GM23248 (cell line): ENCODE results near the gene CAV2. TPM values are rescaled to one million over a fixed set of nuclear protein-coding genes. Genes with fewer than 3 reads are reported as not detected.

ENCODE experiments used
- DNase-seq: peaks from one replicate; pipeline ENCODE4 v3.0.0-alpha.2; 2015
- H2AFZ ChIP-seq: fragments of 200-600 bp; sonication (generic); 2 replicates; pipeline ENCODE4 v1.6.1; 2016; ENCODE audit warnings: antibody characterized with exemption
- H3F3A ChIP-seq: fragments of 200-600 bp; sonication (generic); 2 replicates; pipeline ENCODE4 v1.6.1; 2016; ENCODE audit warnings: mild to moderate bottlenecking, antibody characterized with exemption, mixed run types; ENCODE audit not compliant: insufficient read depth
- H3K27ac ChIP-seq: fragments of 200-600 bp; sonication (generic); 2 replicates; pipeline ENCODE4 v1.5.1; 2016; ENCODE audit warnings: mild to moderate bottlenecking
- H3K27me3 ChIP-seq: fragments of 200-600 bp; sonication (generic); replicated peaks from 2 replicates; pipeline ENCODE4 v1.6.1; 2016; ENCODE audit warnings: mild to moderate bottlenecking; ENCODE audit not compliant: insufficient read depth
- H3K36me3 ChIP-seq: fragments of 200-600 bp; sonication (generic); 2 replicates; pipeline ENCODE4 v1.6.1; 2016; ENCODE audit warnings: low read depth, mild to moderate bottlenecking
- H3K4me1 ChIP-seq: fragments of 200-600 bp; sonication (generic); 2 replicates; pipeline ENCODE4 v1.6.1; 2016; ENCODE audit warnings: mild to moderate bottlenecking; ENCODE audit not compliant: insufficient read depth
- H3K4me2 ChIP-seq: fragments of 200-600 bp; sonication (generic); one replicate; pipeline ENCODE4 v1.6.1; 2016; ENCODE audit warnings: mild to moderate bottlenecking; ENCODE audit not compliant: unreplicated experiment
- H3K4me3 ChIP-seq: fragments of 200-600 bp; sonication (generic); 2 replicates; pipeline ENCODE4 v1.5.1; 2016; ENCODE audit warnings: mild to moderate bottlenecking
- H3K79me2 ChIP-seq: fragments of 200-600 bp; sonication (generic); 2 replicates; pipeline ENCODE4 v1.6.1; 2016; ENCODE audit warnings: mild to moderate bottlenecking; ENCODE audit not compliant: insufficient read depth
- H3K9ac ChIP-seq: fragments of 200-600 bp; sonication (generic); 2 replicates; pipeline ENCODE4 v1.6.1; 2016; ENCODE audit warnings: mild to moderate bottlenecking
- H3K9me2 ChIP-seq: fragments of 200-600 bp; sonication (generic); 2 replicates; pipeline ENCODE4 v1.6.1; 2016; ENCODE audit warnings: mixed run types, mild to moderate bottlenecking, moderate library complexity; ENCODE audit not compliant: insufficient read depth
- H3K9me3 ChIP-seq: fragments of 200-600 bp; sonication (generic); one replicate; pipeline ENCODE4 v1.6.1; 2017; ENCODE audit warnings: low read depth
- H4K20me1 ChIP-seq: fragments of 200-600 bp; sonication (generic); 2 replicates; pipeline ENCODE4 v1.6.0; 2016; ENCODE audit not compliant: insufficient read depth
- EZH2 ChIP-seq: fragments of 200-600 bp; sonication (generic); IDR thresholded peaks from 2 replicates; pipeline ENCODE4 v1.6.1; 2018; ENCODE audit warnings: antibody characterized with exemption, mild to moderate bottlenecking; ENCODE audit not compliant: insufficient read depth, poor library complexity, severe bottlenecking
- EZH2phosphoT487 ChIP-seq: fragments of 200-600 bp; sonication (generic); IDR thresholded peaks from 2 replicates; pipeline ENCODE4 v1.6.1; 2018; ENCODE audit warnings: antibody characterized with exemption, moderate library complexity, mild to moderate bottlenecking, low read depth; ENCODE audit not compliant: insufficient read depth
- WGBS, 2 experiments: methylation state at CpG; one replicate each; pipeline ENCODE4 v1.1.6; 2015 to 2017; ENCODE audit warnings: low lambda C conversion rate in 2 of 2, low coverage in 1 of 2; ENCODE audit errors: missing lambda C conversion rate in 2 of 2; 5-methylcytosine and 5-hydroxymethylcytosine counted together
- in situ Hi-C: fragments of 300-500 bp; cut with MboI; formaldehyde crosslinking; loops from 2 replicates; pipeline ENCODE4 v1.15.0; 2020
- polyA plus RNA-seq: library from polyadenylated mRNA; unstranded; fragments of >200 nt; fragmentation: Nextera tagmentation; extraction: Ambion mirVana; gene quantifications from 2 replicates; pipeline ENCODE4 v1.2.1, GENCODE V29; 2016
- total RNA-seq: library from RNA; depleted of rRNA; stranded (reverse); fragments of >200 nt; shearing (Covaris generic); gene quantifications from 2 replicates; pipeline ENCODE4 v1.2.3, GENCODE V29; 2014

Gene CAV2
- total and polyA plus RNA-seq, 2 experiments from 2014 or later: 283 to 344 TPM

DNA sequence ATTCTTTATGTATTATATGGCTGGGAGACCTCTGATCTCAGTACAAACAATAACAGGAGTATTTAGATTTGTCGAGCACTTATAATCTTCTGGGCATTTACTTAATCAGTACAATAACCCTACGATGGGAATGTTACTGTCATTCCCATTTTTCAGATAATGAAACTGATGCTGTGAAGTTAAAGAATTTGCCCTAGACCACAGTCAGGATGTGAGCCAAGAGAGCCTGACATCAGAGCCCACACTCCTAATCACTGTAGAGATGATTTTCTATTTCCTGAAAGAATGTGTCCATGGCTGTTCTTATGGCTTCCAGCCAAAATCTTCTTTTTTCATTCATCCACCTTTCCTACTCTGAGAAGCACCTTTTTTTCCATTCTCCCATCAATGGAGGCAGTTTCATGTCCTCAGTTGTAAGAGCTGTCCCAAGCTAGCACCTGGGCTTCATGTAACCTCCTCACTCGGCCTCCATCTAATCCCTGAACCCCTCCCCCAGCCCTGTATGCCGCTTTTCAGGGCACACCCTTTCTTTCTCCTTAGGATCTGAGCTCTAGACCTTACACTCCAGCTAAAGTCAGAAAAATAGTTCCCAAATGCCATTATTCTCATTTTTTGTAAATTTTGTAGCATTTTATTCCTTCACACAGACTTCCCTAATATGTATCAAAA lies 13.1 kb downstream of the CAV2 start:
- Histone ChIP-seq H3K36me3 (peaks cover 22% of the 10 kb centered on the region), H3K9ac (no peak overlapping the region), H3K9me2 (no peaks in the 10 kb centered on the region), H3K4me3 (no peak overlapping the region), H3F3A (peaks cover 52% of the 10 kb centered on the region), H2AFZ (no peak overlapping the region; the same call in 1 of the 2 replicates), H3K27ac (peak overlapping the region; percentile 30), H3K9me3 (no peaks in the 10 kb centered on the region), H3K27me3 (no peaks in the 10 kb centered on the region), H4K20me1 (no peaks in the 10 kb centered on the region), H3K79me2 (peaks cover 7% of the 10 kb centered on the region; the same call in 1 of the 2 replicates), H3K4me2 (no peak overlapping the region), H3K4me1 (peaks cover 16% of the 10 kb centered on the region)
- in situ Hi-C loops: no loop called here
- DNase-seq: no peak
- WGBS, 2 experiments: 80 to 88% methylated on average over 4 of the region's 4 CpGs
- TF ChIP-seq EZH2 (no peak), EZH2phosphoT487 (no peak)

- H3K4me1 ChIP-seq: peaks cover 16% of the 10 kb centered on the region
- H3K4me3 ChIP-seq: no peak overlapping the region
- peaks cover 24% of the 10 kb centered on the region for H3F3A ChIP-seq
- no peaks in the 10 kb centered on the region for H3K9me3 ChIP-seq
- DNase-seq: no peak
- no peaks in the 10 kb centered on the region for H3K79me2 ChIP-seq
- H4K20me1 ChIP-seq: no peaks in the 10 kb centered on the region
- TF ChIP-seq EZH2 (no peak), EZH2phosphoT487 (no peak)
- in situ Hi-C loops: no loop called here
- H2AFZ ChIP-seq: no peak overlapping the region
- no peak overlapping the region for H3K27ac ChIP-seq
- no peak overlapping the region for H3K9ac ChIP-seq
- no peak overlapping the region for H3K4me2 ChIP-seq
- H3K27me3 ChIP-seq: no peaks in the 10 kb centered on the region
- H3K36me3 ChIP-seq: no peaks in the 10 kb centered on the region
- H3K9me2 ChIP-seq: no peaks in the 10 kb centered on the region
Measured at GRCh38 chr7:116515584-116515983, 16.0 kb downstream of the CAV2 start.

DNA sequence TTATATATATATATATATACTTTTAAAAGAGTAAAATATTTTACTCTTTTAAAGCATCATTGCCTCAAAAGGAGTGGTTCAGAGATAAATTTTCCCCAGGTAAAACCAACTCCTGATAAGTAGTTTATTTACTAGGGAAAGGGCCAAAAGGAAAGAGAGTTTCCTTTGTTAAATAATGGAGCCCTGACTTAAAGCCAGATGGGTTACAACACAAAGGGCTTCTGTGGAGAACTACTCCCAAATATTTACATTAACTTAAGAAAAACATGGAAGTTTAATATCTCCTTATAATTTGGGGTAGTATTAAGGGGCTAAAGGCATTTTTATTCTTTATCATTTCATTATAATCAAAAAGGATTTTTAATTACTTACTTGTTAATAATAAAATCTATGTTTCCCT lies 16.8 kb downstream of the CAV2 start:
- no peaks in the 10 kb centered on the region for H3K79me2 ChIP-seq
- H3K4me3 ChIP-seq: no peak overlapping the region
- no peaks in the 10 kb centered on the region for H3K27me3 ChIP-seq
- peaks cover 16% of the 10 kb centered on the region for H3F3A ChIP-seq
- TF ChIP-seq EZH2 (no peak), EZH2phosphoT487 (no peak)
- H3K4me2 ChIP-seq: no peak overlapping the region
- no peaks in the 10 kb centered on the region for H4K20me1 ChIP-seq
- no peaks in the 10 kb centered on the region for H3K9me2 ChIP-seq
- peaks cover 12% of the 10 kb centered on the region for H3K4me1 ChIP-seq
- DNase-seq: no peak
- in situ Hi-C loops: no loop called here
- H3K9me3 ChIP-seq: no peaks in the 10 kb centered on the region
- no peak overlapping the region for H2AFZ ChIP-seq
- no peaks in the 10 kb centered on the region for H3K36me3 ChIP-seq
- H3K9ac ChIP-seq: no peak overlapping the region
- no peak overlapping the region for H3K27ac ChIP-seq

DNA sequence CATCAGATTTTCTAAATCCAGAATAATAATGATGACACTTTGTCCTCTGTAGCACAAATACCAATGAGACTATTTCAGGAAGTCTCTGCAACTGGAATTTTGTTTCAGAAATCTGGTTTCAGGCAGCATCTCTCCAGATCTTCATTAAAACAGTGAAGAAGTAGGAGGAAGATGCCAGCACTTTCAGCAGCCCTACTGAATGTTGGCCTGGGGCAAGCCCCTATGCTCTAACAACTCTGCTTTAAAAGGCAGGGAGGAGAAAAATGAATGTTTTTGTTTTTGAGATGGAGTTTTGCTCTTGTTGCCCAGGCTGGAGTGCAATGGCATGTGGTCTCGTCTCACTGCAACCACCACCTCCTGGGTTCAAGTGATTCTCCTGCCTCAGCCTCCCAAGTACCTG lies 18.1 kb downstream of the CAV2 start:
- Histone ChIP-seq H3K79me2 (no peaks in the 10 kb centered on the region), H3K9me3 (no peaks in the 10 kb centered on the region), H3K9me2 (no peaks in the 10 kb centered on the region), H3F3A (peaks cover 18% of the 10 kb centered on the region), H3K4me1 (peaks cover 10% of the 10 kb centered on the region), H3K27ac (no peak overlapping the region), H3K36me3 (no peaks in the 10 kb centered on the region), H3K9ac (no peak overlapping the region), H2AFZ (peak overlapping the region; percentile 55), H4K20me1 (no peaks in the 10 kb centered on the region), H3K4me2 (no peak overlapping the region), H3K27me3 (no peaks in the 10 kb centered on the region), H3K4me3 (no peak overlapping the region)
- TF ChIP-seq EZH2phosphoT487 (no peak), EZH2 (no peak)
- DNase-seq: no peak
- 61 to 88% methylated on average over 1 of the region's 1 CpG for WGBS, 2 experiments
- in situ Hi-C loops: no loop called here

DNA sequence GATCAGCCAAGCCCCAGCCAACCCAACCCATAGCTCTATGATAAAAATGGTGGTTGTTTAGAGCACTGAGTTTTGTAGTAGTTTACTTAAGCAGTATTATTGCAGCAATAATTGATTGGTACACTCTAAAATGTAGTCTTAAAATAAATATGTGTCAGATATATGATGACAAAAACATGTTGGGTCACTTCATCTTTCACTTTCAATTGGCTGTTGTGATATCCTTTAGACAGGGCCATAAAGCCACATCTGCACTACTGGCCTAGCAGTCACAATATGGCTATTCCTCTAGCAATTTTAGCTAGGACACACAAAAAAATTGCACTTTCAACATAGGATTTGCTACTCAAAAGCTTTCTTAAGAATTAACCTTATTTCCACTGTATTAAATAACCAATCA lies 19.4 kb downstream of the CAV2 start:
- Histone ChIP-seq H3K4me2 (no peak overlapping the region), H3K4me3 (no peak overlapping the region), H4K20me1 (no peaks in the 10 kb centered on the region), H3K79me2 (no peaks in the 10 kb centered on the region), H3K4me1 (peaks cover 23% of the 10 kb centered on the region), H3K27ac (no peak overlapping the region), H3F3A (peaks cover 28% of the 10 kb centered on the region), H3K9me3 (no peaks in the 10 kb centered on the region), H3K27me3 (no peaks in the 10 kb centered on the region), H3K9me2 (no peaks in the 10 kb centered on the region), H2AFZ (no peak overlapping the region), H3K9ac (no peak overlapping the region), H3K36me3 (no peaks in the 10 kb centered on the region)
- TF ChIP-seq EZH2: no peak
- TF ChIP-seq EZH2phosphoT487: no peak
- no peak for DNase-seq
- in situ Hi-C loops: no loop called here
